ENCODE results near the gene FGD4. TPM values are rescaled to one million over a fixed set of nuclear protein-coding genes. Genes with fewer than 3 reads are reported as not detected.
A peak's percentile ranks its signal among the peaks of the same experiment; 100 is the strongest.

Gene FGD4
- total RNA-seq, 4 donors from 2014 or later = 85.8 to 135 (median 123) TPM

- no peak for DNase-seq
- H3K9me3 ChIP-seq = no peaks in the 10 kb centered on the region
- H3K36me3 ChIP-seq = no peaks in the 10 kb centered on the region
- H3K4me3 ChIP-seq = no peak overlapping the region
- no peak overlapping the region for H3K27ac ChIP-seq
- peaks cover 0 to 45% (median 0%) of the 10 kb centered on the region in 4 donors for H3K4me1 ChIP-seq
- TF ChIP-seq CTCF (IDR thresholded peaks at IDR 0.05) = no peak
- no peak for TF ChIP-seq POLR2A (IDR thresholded peaks at IDR 0.05)
- no peaks in the 10 kb centered on the region for H3K27me3 ChIP-seq
Measured at GRCh38 chr12:32542428-32543229, 143.3 kb downstream of the FGD4 start.

- H3K27me3 ChIP-seq = no peaks in the 10 kb centered on the region
- no peak for DNase-seq
- no peaks in the 10 kb centered on the region for H3K9me3 ChIP-seq
- H3K4me3 ChIP-seq = no peak overlapping the region
- TF ChIP-seq CTCF (IDR thresholded peaks at IDR 0.05) = no peak
- no peak for TF ChIP-seq POLR2A (IDR thresholded peaks at IDR 0.05)
- H3K36me3 ChIP-seq = no peaks in the 10 kb centered on the region
- no peak overlapping the region for H3K27ac ChIP-seq
- H3K4me1 ChIP-seq = peaks cover 0 to 61% (median 0%) of the 10 kb centered on the region in 4 donors
Measured at GRCh38 chr12:32544893-32545292, 145.5 kb downstream of the FGD4 start.

- Histone ChIP-seq H3K9me3 (no peaks in the 10 kb centered on the region), H3K4me3 (no peak overlapping the region), H3K36me3 (no peaks in the 10 kb centered on the region), H3K27me3 (no peaks in the 10 kb centered on the region), H3K4me1 (peaks cover 0 to 61% (median 0%) of the 10 kb centered on the region in 4 donors), H3K27ac (no peak overlapping the region)
- TF ChIP-seq CTCF (IDR thresholded peaks at IDR 0.05) (no peak), POLR2A (IDR thresholded peaks at IDR 0.05) (no peak)
- no peak for DNase-seq
Measured at GRCh38 chr12:32545413-32545980, 146.1 kb downstream of the FGD4 start.

GRCh38 chr12:32546272-32546671 is 146.9 kb downstream of the FGD4 start:
- no peaks in the 10 kb centered on the region for H3K9me3 ChIP-seq
- no peaks in the 10 kb centered on the region for H3K36me3 ChIP-seq
- peaks cover 0 to 53% (median 0%) of the 10 kb centered on the region in 4 donors for H3K4me1 ChIP-seq
- no peak for DNase-seq
- no peak for TF ChIP-seq CTCF (IDR thresholded peaks at IDR 0.05)
- TF ChIP-seq POLR2A (IDR thresholded peaks at IDR 0.05) = no peak
- no peaks in the 10 kb centered on the region for H3K27me3 ChIP-seq
- H3K27ac ChIP-seq = no peak overlapping the region
- H3K4me3 ChIP-seq = no peak overlapping the region

- no peak for DNase-seq
- peak overlapping the region; percentile 12 to 51 (median 27) for H3K27ac ChIP-seq
- H3K36me3 ChIP-seq = no peaks in the 10 kb centered on the region
- TF ChIP-seq CTCF (IDR thresholded peaks at IDR 0.05) = no peak
- TF ChIP-seq POLR2A (IDR thresholded peaks at IDR 0.05) = no peak
- no peaks in the 10 kb centered on the region for H3K27me3 ChIP-seq
- H3K4me1 ChIP-seq = peaks cover 0 to 34% (median 0%) of the 10 kb centered on the region in 4 donors
- H3K4me3 ChIP-seq = no peak overlapping the region
- no peaks in the 10 kb centered on the region for H3K9me3 ChIP-seq
Measured at GRCh38 chr12:32548691-32549281, 149.4 kb downstream of the FGD4 start.
